ENCODE results near the gene NBEAL2.
A peak's percentile ranks its signal among the peaks of the same experiment; 100 is the strongest.

NBEAL2 gene

DNA sequence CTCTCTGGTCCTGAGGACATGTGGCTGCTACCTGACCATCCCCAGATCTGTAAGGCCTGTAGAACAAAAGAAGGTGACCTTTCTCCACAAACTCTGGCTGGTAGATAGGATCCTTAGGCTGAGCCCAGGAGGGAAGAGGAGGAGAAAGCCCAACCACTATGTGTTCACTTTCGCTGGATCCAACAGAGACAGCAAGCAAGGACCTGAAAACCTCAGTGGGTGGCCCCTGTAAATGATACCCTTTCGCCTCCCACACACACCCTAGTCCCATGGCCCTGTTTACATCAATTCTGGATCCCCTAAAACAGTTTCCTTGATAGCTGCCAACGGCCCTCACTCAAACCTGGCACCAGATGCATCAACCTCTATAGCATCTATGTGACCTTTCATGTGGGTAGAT, 25.3 kb upstream of the NBEAL2 start:
- Histone ChIP-seq H3K4me1 (ENCODE audit: insufficient read depth, low read length, severe bottlenecking) (peaks cover 71% of the 10 kb centered on the region), H3F3A (ENCODE audit: insufficient read depth, low read length) (no peaks in the 10 kb centered on the region), H3K27me3 (ENCODE audit: insufficient read depth, low read length) (no peaks in the 10 kb centered on the region), H3K9me3 (ENCODE audit: low read length) (no peaks in the 10 kb centered on the region), H4K20me1 (ENCODE audit: insufficient read depth, low read length) (no peaks in the 10 kb centered on the region), H3K36me3 (ENCODE audit: insufficient read depth, low read length) (peaks cover 13% of the 10 kb centered on the region; the same call in 1 of the 2 replicates), H3K27ac (ENCODE audit: low read depth, low read length, poor library complexity, severe bottlenecking) (peak overlapping the region; percentile 67), H3K79me2 (ENCODE audit: insufficient read depth, low read length) (peaks cover 94% of the 10 kb centered on the region), H2AFZ (ENCODE audit: low read length) (no peak overlapping the region), H3K9me2 (ENCODE audit: low read depth, low read length) (no peaks in the 10 kb centered on the region), H3K9ac (ENCODE audit: low read length) (no peak overlapping the region; the same call in 1 of the 2 replicates), H3K4me3 (ENCODE audit: low read depth, low read length, poor library complexity, severe bottlenecking) (no peak overlapping the region), H3K4me2 (ENCODE audit: low read length) (peak overlapping the region; percentile 40; the same call in 1 of the 2 replicates)
- TF ChIP-seq, protein P1, sequence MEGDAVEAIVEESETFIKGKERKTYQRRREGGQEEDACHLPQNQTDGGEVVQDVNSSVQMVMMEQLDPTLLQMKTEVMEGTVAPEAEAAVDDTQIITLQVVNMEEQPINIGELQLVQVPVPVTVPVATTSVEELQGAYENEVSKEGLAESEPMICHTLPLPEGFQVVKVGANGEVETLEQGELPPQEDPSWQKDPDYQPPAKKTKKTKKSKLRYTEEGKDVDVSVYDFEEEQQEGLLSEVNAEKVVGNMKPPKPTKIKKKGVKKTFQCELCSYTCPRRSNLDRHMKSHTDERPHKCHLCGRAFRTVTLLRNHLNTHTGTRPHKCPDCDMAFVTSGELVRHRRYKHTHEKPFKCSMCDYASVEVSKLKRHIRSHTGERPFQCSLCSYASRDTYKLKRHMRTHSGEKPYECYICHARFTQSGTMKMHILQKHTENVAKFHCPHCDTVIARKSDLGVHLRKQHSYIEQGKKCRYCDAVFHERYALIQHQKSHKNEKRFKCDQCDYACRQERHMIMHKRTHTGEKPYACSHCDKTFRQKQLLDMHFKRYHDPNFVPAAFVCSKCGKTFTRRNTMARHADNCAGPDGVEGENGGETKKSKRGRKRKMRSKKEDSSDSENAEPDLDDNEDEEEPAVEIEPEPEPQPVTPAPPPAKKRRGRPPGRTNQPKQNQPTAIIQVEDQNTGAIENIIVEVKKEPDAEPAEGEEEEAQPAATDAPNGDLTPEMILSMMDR (IDR thresholded peaks at IDR 0.05; ENCODE audit: low read length) = no peak
- no peak for TF ChIP-seq EZH2 (IDR thresholded peaks at IDR 0.05; ENCODE audit: borderline replicate concordance, low read length)

DNA sequence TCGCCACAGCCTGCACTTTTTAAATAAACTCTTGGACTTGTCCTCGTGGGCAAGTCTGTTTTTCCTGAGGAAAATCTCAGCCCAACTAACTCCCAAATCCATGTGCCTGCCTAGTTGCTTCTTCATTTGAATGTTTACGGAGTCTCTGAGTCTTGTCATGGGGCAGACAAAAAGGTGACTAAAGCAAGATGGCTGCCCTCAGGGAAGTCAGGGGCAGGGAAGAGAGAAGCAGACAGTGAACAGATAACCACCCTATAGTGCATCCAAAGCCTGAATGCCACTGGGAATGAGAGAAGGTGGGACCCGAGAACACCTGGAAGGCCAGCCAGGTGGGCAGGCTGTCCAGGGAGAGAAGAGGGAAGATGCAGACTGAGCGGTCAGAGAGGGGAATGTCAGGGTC, 24.3 kb upstream of the NBEAL2 start:
- TF ChIP-seq EZH2 (IDR thresholded peaks at IDR 0.05; ENCODE audit: borderline replicate concordance, low read length) = no peak
- Histone ChIP-seq H3K9me2 (ENCODE audit: low read depth, low read length) (no peaks in the 10 kb centered on the region), H3K36me3 (ENCODE audit: insufficient read depth, low read length) (peaks cover 13% of the 10 kb centered on the region; the same call in 1 of the 2 replicates), H3K79me2 (ENCODE audit: insufficient read depth, low read length) (peaks cover 95% of the 10 kb centered on the region), H3K4me3 (ENCODE audit: low read depth, low read length, poor library complexity, severe bottlenecking) (no peak overlapping the region), H3K27me3 (ENCODE audit: insufficient read depth, low read length) (no peaks in the 10 kb centered on the region), H4K20me1 (ENCODE audit: insufficient read depth, low read length) (no peaks in the 10 kb centered on the region), H3F3A (ENCODE audit: insufficient read depth, low read length) (no peaks in the 10 kb centered on the region), H3K27ac (ENCODE audit: low read depth, low read length, poor library complexity, severe bottlenecking) (peak overlapping the region; percentile 35), H2AFZ (ENCODE audit: low read length) (no peak overlapping the region), H3K9me3 (ENCODE audit: low read length) (no peaks in the 10 kb centered on the region), H3K9ac (ENCODE audit: low read length) (no peak overlapping the region; the same call in 1 of the 2 replicates), H3K4me1 (ENCODE audit: insufficient read depth, low read length, severe bottlenecking) (peaks cover 76% of the 10 kb centered on the region), H3K4me2 (ENCODE audit: low read length) (no peak overlapping the region)

DNA sequence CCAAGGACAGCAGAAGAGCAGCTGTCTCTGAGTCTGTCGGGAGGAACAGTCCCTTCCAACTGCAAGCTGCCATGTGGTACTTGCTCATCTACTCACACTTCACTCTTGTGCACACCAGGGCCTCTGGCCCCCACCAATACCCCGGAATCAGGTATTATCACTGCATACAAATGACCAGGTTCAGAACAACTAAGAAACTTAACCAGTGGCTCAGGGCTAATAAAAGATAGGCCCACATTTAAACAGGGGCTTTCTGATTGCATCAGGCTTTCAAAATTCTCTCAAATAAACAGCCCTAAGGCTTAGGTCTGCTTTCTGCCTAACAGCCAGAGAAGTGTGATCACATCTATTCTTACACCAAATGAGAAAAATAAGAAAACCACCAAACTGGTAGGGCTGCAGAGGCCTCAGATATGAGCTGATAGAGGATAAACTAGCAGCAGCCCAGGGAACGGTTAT, 23.6 kb upstream of the NBEAL2 start:
- H3F3A ChIP-seq (ENCODE audit: insufficient read depth, low read length) = no peaks in the 10 kb centered on the region
- H3K4me3 ChIP-seq (ENCODE audit: low read depth, low read length, poor library complexity, severe bottlenecking) = no peak overlapping the region
- H3K27ac ChIP-seq (ENCODE audit: low read depth, low read length, poor library complexity, severe bottlenecking) = peak overlapping the region; percentile 55
- no peaks in the 10 kb centered on the region for H3K27me3 ChIP-seq (ENCODE audit: insufficient read depth, low read length)
- peaks cover 95% of the 10 kb centered on the region for H3K79me2 ChIP-seq (ENCODE audit: insufficient read depth, low read length)
- no peaks in the 10 kb centered on the region for H3K9me3 ChIP-seq (ENCODE audit: low read length)
- no peaks in the 10 kb centered on the region for H4K20me1 ChIP-seq (ENCODE audit: insufficient read depth, low read length)
- no peak for TF ChIP-seq EZH2 (IDR thresholded peaks at IDR 0.05; ENCODE audit: borderline replicate concordance, low read length)
- TF ChIP-seq, protein P1 (IDR thresholded peaks at IDR 0.05; ENCODE audit: low read length) = no peak
- no peaks in the 10 kb centered on the region for H3K9me2 ChIP-seq (ENCODE audit: low read depth, low read length)
- no peak overlapping the region; the same call in 1 of the 2 replicates for H3K4me2 ChIP-seq (ENCODE audit: low read length)
- H3K4me1 ChIP-seq (ENCODE audit: insufficient read depth, low read length, severe bottlenecking) = peaks cover 82% of the 10 kb centered on the region
- H2AFZ ChIP-seq (ENCODE audit: low read length) = no peak overlapping the region
- H3K9ac ChIP-seq (ENCODE audit: low read length) = peak overlapping the region; percentile 21; the same call in 1 of the 2 replicates
- H3K36me3 ChIP-seq (ENCODE audit: insufficient read depth, low read length) = peaks cover 14% of the 10 kb centered on the region; the same call in 1 of the 2 replicates
